NCI-H1105 (cell line): ENCODE data around the gene MSH2.

Experiments used
- DNase-seq: peaks from one replicate; lab custom pipeline; 2025; lab: John Stamatoyannopoulos, UW

The MSH2 gene

DNA sequence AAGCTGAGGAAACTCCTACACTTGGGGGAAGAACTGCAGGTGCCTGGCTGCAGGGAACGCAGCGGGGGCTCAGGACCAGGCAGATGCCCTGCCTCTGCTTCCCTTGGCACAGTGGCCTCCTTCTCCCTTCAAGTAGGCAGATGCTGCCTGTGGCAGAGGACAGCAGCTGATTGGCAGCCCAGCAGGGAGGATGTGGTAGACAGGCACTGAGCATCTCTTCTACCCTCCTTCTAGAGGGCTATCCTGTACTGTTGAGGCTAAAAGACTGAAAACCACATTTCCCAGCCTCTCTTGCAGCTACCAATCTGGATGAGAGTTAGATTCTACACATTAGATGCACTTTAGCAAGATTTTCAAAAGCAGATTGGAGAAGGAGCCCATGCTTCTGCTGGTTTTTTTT, 105.7 kb downstream of the MSH2 start:
- DNase-seq: no peak

DNA sequence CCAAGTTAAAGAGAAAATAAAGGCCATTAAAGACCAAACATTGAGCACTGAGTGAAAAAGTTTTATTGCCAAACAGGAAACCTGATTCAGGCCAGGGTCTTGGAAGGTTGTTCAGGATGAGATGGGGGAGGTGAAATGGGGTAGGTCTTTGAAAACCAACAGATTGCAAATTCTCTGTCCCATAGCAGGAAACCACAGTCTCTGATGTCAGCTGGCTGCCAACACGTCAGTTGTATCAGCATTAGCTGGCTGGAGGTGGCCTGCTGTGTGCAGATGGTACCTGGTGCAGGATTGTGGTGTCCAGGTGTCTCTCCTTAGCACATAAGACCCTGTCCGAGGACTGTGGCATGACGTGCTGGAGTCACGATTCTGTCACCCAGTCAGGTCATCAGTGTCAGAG, 106.3 kb downstream of the MSH2 start:
- DNase-seq: no peak

DNA sequence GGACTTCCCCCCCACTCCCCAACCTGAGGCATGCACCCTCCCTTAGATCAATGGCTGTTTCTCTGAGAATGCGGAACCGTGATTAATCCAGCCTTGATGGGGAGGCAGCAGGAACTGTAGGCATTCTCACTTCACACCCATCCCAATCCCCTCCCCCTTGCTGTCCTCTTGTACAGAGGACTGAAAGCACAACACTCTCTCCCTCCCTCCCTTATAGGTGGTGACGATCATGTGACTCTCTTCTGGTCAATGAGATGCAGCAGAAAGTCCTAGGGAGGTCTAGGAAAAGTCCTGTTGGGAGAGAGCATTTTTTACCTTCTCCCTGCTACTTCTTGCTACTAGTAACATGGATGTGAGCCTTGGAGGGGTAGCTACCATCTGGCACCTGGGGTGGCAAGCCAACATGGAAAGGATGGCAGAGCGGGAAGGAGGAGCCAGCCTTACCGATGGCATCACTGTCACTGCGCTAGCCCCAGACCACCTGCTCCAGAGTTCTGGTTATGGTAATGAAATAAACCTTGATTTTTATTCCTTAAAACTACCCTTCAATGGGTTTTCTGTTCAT, 106.9 kb downstream of the MSH2 start:
- DNase-seq: no peak

DNA sequence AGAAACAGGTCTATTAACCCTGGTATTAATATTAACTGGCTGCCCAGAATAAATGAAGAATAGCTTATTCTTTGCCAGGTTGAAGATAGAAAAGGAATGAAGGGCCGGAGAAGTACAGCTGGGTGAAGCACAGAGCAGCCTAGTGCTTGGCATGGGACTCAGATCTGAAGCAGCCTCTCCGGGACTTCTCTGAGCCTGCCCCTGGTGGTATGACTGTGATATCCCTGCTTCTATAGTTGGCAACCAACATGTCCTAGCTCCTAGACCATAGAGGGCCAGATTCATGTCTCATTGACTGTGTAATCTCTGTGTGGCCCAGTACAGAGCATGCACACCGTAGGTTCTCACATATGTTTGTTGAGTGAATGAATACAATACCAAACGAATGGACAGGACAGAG, 107.8 kb downstream of the MSH2 start:
- DNase-seq: no peak

DNA sequence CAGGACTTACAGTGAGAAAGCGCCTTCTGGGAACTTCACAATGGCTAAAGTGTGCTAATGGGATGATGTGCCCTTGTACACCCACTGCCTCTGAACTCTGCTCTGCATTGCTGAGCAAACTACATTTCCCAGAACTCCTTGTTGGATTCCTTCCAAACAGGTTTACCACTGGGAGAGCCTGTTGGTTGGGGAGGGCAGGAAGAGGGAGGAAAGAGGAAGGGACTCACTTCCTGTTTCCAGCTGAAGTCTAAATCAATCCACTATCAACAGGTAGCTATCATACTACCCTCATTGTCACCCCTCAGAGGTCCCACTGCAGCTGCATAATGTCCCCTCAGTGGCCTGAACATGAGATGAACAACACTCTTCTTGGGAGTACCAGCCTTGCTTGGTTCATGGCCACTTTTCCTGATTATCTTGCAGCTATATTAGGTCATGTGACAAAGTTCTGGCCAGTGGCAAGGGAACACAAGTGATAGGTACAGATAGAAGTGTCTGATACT, 109.7 kb downstream of the MSH2 start:
- no peak for DNase-seq

DNA sequence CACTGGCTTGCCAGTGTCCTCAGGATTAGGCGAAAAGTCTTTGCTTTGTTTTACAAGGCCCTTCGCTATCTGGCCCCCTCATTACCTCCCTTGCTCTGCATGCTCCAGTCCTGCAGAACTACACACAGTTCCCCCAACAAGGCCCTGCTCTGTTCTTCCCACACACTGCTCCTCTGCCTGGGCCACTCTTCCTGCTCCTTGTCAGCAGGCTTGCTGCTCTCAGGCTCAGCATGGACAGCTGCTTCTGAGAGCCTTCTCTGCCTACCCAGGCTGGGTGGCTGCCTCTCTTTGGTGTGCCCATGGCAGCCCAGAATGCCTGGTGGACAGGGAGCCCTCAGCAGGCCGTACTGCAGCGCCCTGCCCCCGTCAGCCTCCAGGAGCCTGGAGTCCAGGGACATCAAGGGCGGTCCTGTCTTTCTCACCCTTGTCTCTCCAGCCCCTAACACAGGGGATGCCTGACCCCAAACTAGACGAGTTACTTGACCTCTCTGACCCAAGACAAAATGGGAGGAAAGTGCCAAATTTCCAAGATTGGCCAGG, 111.1 kb downstream of the MSH2 start:
- no peak for DNase-seq

DNA sequence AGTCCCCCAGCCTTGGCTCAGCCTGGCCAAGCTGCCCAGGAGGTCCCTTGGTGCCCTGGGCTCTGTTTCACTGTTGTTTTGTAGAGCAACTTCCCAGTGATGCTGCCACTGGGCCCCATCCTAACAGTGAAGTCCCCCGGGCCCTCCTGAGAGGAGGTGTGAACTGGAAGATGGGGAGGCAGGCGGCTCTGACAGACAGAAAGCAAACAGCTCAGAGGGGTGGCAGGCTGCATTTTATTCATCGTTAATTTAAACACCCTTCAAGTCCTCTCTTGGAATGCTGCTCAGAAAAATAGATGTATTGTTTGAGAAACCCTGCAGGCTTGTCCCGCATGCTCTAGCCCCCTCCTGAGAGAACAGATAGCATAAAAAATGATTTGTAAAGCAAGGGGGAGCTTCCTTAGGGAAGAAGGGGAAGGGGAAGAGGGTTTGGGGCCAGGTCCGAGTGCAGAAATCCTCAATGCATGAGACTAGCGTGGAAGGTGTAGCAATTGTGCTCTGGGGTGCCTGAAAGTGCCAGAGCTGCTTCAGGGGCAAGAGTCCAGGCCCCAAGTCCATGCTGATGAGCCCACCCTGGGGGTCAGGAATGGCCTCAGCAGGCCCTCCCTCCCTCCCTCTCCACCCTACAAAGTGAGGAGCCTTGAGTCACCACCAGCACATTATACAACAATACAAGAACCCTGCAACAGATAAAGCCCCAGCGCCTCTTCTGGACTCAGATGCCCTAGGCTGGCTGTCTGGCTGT, 113.6 kb downstream of the MSH2 start:
- DNase-seq: no peak

DNA sequence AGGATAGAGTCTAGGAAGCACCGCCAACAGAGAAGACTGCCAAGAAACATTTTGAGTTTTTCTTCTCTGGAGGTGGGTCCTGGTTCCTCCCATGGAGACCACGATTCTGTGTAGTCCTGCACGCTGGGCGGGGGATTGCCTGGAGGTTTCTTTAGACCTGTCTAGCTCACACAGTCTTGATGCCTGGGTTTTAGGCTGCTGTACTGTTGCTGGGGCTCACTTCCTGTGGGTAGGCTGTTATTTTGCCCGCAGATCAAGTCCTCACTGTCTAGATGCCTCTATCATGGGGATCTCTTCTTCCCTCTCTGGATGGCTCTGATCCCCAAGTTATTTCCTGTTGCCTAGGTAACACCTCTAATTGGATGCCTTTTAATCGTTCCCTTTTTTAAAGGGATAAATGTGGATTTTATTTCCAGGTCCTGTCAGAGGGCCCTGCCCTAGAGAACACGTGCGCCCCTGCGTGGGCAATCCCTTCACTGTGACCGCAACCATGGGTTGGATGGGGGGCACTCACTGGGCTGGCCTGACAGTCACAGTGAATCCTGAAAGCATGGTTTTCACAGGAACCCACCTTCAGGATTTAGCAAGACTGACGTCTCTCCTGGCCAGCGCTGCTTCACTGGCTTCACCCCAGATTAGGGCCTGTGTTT, 115.7 kb downstream of the MSH2 start:
- no peak for DNase-seq

DNA sequence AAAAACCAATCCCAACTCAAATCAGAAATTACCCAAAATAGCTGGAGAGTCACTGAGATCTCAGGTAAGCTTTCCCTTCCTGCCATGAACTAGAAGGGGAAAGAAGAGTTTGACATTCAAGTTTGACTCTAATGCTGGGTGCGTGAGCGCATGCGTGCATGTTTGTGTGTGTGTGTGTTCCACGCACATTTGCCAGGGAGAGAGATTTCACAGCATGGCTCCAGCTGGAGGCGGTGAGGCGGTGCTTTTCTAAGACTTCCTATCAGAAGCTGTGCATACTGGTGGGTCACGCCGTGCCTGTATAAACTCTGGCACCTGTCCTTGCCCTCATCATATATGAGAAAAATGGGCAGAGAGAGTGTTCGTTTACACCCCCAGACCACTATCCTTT, 116.2 kb downstream of the MSH2 start:
- DNase-seq: no peak

DNA sequence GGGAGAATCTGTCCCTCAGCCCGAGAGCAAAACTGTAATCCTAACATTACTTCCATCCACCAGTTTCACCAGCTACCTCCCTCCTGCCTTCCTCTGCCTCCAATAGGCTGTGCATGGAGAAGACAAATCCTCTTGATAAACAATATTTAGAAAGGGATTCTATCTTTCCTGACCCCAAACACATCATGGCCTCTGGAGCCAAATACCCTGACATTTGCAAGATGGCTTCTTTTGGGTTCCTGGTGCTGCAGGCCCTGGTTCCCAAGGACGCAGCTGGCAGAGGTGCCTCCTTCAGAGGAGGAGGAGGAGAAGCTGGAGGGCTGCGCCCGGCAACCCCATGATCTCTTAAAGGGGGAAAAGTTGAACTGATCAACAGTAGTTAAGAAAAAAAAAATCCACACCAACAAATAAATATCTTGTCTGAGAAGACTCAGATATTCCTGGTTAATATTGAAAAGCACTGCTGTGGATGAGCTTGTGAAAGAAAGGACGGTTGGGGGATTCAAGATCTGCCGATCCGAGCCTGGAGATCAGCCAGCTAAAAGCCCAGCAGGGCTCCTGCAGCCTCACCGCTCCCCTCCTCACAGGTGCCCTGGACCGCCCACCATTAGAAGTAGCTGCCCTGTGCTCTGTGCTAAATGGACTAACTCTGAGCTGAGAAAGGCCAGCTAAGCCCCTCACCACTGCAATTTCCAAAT, 116.8 kb downstream of the MSH2 start:
- no peak for DNase-seq

DNA sequence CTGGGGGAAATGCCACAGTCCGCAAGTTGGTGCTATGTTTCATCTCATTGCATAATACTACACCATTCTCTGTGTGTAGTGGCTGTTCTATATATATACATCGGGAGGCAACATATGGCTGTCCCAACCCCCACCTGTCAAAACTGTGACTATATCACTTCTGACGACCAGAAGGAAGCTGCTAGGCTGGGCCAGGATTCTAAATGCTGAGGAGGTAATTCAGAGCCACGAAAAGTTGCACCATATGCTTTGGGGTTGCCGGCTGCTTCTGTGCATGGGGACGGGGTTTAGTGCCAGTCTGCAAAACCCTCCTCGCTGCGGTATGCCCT, 117.3 kb downstream of the MSH2 start:
- no peak for DNase-seq

DNA sequence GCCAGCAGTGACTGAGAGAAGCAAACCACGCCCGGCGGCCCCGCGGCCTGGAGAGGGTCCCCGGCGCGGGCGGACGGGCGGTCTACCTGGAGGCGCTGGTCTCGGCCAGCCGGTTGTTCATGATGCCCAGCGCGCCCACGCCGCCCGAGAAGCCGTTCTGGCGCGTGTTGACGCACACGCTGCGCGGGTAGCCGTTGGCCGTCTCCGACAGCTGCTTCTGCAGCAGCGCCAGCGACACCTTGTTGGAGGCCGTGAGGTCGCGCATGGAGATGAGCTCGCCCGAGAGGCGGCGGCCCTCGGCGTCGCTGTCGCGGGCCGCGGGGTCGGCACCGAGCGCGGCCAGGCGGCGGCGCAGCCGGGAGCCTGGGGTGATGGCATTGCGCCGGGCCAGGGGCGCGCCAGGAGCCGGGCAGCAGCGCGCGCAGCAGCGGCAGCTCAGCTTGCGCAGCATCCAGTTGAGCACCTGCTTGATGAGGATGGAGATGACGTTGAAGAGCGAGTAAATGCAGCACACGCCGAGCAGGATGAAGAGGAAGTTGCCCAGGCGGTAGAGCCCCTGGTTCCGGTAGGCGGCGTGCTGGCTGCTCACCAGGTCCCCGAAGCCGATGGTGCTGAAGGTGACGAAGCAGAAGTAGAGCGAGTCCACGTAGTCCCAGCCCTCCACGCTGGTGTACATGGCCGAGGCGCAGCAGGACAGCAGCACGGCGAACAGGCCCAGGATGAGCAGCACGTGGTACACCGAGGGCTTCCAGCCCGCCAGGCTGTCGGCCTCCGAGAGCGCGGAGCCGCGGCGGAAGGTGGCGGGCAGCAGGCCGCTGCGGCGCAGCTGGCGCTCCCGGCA, 118.1 kb downstream of the MSH2 start:
- DNase-seq: peak; percentile 81

DNA sequence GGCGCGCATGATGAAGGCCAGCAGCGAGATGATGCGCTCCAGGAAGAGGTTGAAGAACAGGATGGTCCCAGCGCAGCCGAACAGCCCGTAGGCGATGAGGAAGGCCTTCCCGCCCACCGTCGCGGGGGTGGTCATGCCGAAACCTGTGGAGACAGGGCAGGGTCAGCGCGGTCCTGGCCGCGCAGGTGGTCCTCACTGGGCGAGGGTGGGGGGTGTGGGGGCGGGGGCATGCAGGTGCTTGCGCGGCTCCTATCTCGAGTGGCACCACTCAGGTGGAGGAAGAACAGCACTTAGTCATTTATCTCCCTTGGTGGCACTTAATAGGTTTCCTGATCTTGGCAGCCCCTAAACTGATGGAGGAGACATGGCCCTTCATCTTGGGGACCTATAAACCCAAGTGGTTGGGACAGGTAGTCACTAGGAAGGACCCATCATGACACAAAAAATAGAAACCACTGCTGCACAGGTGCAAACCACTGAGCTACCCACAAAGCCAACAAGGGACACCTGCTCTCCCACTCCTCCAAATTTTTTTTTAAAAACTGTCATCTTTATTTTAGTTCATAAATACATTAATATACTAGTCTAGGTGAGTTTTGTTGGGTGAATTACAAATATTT, 118.8 kb downstream of the MSH2 start:
- DNase-seq: no peak

DNA sequence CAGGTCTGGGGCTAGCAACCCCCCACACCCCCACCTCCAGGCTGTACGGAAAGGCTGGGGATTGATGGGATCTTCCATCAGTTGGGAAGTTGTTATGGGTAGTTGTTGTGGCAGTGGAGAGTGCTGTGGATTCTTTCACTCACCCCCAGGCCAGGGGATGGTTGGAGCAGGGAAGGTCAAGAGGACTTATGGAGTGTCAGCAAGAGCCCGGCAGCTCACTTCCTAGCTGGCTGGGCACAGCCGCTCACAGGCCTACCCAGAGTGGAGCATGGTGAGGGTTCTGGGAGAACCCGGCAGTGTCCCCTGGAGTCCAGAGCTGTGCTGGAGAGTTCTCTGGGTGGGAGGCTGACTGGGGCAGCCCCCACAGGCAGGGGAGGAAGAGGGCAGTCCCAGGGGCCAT, 122.2 kb downstream of the MSH2 start:
- no peak for DNase-seq

DNA sequence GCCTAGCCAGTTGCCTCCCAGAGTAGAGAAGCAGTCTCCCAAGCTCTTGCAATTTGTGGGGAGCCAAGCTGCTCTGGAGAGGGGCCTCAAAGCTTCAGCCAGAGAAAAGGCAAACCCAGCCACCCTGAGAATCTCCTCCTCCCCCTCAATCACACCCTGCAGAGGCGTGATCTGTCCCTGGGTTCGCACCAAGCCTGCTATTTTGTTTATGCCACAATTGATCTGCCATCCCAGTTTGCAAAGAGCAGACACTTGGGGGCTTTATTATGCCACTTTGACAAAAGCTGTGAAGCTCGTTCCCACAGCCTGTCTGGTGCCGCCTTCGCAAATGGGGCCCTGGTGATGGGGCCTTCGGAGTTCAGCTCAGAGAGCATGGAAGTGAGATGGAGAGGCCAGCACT, 125.5 kb downstream of the MSH2 start:
- DNase-seq: no peak

DNA sequence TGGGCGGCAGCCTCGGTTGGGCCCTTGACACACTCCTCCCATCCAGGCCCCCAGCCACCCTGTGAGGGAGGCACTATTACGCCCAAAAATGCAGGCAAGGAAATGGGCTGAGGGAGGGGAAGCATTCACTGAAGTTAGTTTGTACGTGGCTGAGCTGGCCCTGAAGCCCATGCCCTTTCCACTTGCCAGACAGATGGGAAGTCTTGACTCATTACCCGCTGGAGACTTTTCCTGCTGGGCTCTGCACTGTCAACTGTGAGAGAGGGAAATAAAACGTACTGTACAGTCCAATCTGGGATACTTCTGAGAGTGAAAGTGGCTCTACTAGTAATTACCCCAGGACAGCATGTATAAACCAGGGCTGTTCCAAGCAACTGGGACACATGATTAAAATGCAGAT, 125.9 kb downstream of the MSH2 start:
- no peak for DNase-seq

DNA sequence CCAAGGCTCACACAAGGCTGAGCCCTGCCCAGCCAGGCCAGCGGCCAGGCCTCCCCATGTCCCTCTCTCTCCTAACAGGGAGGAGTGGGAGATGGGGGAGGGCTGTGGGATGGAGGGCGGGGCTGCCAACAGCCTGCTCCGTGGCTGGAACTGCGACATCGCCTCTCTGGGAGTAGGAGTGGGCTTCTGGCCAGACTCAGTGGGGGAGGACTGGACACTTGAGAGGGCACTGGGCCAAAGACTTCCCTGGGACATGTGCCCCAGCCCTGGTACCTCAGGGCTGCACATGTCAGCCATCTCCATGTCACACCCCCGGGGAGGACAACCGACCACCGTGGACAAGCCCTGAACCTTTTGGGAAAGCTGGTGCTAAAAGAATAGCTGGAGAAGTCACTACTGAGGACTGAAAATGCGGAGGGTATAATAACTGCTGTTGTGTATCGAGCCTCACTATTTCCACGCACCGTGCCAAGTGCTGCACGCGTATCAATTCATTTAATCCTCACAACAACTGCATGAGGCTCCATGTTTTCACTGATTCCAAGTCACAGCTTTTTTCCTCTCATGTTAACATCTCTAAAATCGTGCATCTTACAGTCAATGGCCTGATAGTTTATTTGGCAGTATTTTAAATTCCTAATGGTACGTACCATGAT, 127.3 kb downstream of the MSH2 start:
- DNase-seq: no peak

DNA sequence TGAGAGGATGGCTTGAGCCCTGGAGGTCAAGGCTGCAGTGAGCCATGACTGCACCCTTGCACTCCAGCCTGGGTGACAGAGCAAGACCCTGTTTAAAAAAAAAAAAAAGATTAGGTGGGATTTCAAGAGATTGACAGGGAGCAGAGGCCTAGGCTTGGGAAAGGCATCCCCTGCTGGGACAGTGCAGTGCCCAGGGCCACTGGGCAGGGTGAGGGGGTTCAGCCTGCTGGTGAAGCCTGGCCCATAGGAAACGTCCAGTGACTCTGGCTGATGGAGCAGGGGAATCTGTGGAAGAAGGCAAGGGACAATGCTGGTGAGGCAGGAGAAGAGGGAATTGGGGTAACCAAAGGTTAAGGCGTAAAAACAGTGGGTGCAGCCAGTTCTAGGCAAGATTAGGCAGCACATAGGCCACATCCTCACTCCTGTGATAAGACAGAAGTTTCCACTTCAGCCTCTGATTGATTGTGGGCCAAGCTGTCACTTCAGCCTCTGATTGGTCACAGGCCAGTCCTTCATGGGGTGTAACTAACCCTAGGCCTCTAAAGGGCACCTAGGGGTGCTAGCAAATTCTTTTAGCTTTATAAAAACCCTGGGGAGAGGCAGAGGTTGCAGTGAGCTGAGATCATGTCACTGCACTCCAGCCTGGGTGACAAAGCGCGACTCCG, 128.6 kb downstream of the MSH2 start:
- DNase-seq: no peak
